Fibroblast of mammary gland (primary cell): ENCODE data around the gene SLC22A1.
"Not testable (repeated sequence)": the region's sequence is repeated elsewhere in the genome, so short reads cannot be mapped to it uniquely, and the experiment has no call there.

Experiments
- DNase-seq: peaks from one replicate; pipeline ENCODE4 v3.0.0-alpha.2; 2010; ENCODE audit warnings: low read depth
- H3K4me3 ChIP-seq: 2 replicates; pipeline ENCODE4 v1.5.1; 2011; ENCODE audit warnings: low read depth, mild to moderate bottlenecking, low read length, moderate library complexity; ENCODE audit not compliant: control insufficient read depth
- TF ChIP-seq, protein P1 (sequence below): conservative IDR thresholded peaks from 2 replicates; pipeline ENCODE4 v1.5.1; 2011; ENCODE audit warnings: low read depth, low read length, inconsistent platforms; ENCODE audit not compliant: control insufficient read depth, insufficient read depth

The SLC22A1 gene

DNA sequence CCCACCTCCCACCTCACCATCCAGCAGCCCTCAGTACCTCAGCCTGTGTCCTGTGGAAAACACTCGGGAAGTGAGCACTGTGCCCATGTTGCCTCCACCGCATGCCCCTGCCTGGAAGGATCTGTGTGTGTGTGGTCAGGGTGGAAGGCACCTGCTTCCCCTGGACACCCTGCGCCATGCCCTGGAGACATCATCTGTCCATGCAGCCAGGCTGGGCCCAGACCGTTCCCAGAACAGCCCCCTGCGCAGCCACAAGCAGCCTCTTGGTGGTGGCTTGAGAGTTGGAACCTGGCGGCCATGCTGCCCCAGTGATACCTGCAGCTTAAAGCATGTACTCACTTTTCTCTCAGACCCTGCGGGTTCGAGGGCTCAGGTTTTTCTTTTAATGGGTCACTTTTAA, 34.9 kb upstream of the SLC22A1 start:
- TF ChIP-seq, protein P1, sequence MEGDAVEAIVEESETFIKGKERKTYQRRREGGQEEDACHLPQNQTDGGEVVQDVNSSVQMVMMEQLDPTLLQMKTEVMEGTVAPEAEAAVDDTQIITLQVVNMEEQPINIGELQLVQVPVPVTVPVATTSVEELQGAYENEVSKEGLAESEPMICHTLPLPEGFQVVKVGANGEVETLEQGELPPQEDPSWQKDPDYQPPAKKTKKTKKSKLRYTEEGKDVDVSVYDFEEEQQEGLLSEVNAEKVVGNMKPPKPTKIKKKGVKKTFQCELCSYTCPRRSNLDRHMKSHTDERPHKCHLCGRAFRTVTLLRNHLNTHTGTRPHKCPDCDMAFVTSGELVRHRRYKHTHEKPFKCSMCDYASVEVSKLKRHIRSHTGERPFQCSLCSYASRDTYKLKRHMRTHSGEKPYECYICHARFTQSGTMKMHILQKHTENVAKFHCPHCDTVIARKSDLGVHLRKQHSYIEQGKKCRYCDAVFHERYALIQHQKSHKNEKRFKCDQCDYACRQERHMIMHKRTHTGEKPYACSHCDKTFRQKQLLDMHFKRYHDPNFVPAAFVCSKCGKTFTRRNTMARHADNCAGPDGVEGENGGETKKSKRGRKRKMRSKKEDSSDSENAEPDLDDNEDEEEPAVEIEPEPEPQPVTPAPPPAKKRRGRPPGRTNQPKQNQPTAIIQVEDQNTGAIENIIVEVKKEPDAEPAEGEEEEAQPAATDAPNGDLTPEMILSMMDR, result no peak
- H3K4me3 ChIP-seq, result no peak overlapping the region
- DNase-seq, result no peak

DNA sequence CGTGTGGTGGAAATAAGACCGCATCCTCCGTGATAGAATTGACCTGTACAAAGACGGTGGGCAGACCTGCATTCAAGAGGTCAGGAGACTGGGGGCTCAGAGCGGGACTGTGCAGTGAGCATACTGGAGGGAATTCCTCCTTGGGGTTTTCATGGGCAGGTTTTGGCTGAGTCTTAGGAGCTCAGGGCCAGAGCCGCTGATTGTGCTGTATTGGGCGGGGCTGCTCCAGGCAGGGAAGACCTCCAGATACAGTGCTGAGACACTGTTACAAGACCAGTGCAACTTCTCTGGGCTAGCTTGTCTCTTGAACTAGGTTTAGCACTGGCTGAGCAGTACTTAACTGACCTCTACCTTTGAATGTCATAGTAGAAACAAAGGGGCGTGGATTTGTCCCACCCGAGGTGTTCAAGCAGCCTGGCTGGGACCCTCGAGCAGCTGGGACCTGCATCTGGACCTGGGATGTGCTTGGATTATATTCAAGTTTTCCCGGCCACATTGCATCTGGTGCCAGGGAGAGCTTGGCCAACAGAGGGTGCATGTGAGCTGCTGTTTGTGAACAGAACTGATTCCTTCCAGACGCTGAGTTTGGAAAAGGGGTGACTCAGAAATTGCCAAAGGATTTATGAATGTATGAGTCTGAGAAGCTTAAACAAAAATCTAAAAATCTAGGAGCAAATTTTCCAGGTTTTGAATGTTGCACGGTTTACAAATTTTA, 33.4 kb upstream of the SLC22A1 start:
- TF ChIP-seq, protein P1, result peak; percentile 93
- DNase-seq, result peak; percentile 95
- H3K4me3 ChIP-seq, result no peak overlapping the region

DNA sequence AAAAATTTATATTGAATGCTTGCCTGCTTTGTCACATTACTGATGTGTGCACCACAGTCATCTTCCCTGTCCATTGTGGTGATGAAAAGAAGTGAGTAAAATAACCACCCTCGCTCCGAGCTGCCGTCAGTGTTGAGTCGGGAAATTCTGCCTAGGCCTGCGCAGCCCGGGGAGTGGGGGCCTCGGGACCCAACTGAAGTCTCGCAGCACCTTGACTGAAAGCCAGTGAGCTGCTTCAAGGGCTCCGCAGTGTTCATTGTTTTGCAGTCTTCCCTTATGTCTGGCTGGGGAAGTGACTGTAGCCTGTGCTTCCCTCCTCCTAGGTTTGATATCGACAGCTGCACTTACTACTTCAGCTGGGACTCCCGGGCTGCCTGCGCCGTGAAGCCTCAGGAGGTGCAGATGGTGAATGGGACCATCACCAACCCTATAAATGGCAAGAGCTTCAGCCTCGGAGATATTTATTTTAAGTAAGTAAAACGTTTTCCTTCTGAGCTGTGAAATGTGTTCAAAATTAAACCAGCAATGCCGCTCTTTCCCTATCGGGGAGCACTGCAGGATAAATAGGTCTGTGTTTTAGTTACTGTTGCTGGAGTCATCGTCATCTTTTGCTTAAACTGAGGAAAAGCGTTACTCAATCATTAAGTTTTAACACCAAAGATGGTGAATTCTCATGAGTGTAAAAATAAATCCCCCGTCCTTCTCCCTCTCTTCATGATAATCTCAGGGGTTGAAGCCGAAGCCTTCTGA, 32.7 kb upstream of the SLC22A1 start:
- H3K4me3 ChIP-seq, result no peak overlapping the region
- no peak for DNase-seq
- TF ChIP-seq, protein P1, result no peak

DNA sequence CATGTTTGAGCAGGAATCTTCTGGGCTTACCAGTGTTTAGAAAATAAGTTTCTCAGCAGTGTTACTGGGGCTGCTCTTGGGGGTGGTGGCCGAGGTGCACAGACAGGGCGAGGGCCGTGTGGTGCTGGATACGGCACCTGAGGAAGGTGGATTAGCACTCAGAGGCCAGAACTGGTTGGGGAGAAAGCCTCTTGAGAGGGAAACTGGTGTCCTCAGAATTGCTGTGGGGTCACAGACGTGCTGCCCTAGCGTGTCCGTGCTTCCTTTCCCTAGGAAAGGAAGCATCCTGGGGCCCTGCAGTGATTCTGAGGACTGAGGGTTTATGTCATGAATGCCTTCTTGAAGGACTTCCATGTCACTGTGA, 32.1 kb upstream of the SLC22A1 start:
- DNase-seq, result no peak
- TF ChIP-seq, protein P1, result no peak
- no peak overlapping the region for H3K4me3 ChIP-seq

DNA sequence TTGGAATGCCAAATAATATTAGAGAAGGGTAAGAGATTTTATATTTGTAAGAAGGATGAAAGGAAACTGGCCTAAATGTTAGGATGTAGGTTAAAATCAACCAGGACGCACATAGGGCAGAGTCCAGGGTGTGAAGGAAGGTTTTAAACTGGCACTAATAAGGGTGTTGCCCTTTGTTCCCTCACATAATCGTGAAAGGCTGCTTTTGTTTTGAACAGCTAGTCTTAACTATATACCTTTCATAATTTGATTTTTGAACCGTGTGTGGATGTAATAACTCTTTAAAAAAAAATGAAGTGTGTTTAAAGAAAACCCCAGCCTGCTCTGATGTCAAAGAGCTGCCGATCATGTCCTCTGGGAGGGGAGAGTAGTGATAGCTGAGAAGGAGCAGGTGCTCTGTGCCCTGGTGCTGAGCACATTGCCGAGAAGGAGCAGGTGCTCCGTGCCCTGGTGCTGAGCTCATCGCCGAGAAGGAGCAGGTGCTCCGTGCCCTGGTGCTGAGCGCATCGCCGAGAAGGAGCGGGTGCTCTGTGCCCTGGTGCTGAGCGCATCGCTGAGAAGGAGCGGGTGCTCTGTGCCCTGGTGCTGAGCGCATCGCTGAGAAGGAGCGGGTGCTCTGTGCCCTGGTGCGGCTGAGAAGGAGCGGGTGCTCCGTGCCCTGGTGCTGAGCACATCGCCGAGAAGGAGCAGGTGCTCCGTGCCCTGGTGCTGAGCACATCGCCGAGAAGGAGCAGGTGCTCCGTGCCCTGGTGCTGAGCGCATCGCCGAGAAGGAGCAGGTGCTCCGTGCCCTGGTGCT, 31.0 kb upstream of the SLC22A1 start:
- DNase-seq, result not testable (repeated sequence)

DNA sequence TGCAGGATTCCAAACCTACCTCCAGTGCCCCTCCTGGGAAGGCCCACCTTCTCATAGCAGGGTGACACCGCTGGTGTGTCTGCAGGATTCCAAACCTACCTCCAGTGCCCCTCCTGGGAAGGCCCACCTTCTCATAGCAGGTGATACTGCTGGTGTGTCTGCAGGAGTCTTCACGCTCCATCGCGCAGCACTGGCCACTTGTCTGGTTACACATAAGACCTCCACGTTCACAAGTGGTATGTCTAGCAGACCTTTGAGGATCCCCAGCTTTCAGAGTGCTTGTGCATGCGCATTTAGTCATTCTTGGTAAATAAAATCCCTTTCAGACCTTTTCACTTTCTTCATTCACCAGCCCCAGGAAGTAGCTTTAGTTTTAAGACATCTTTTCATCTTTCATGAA, 29.4 kb upstream of the SLC22A1 start:
- not testable (repeated sequence) for H3K4me3 ChIP-seq, DNase-seq

More for the DNA sequence above, 31.0 kb upstream of the SLC22A1 start:
- not testable (repeated sequence) for H3K4me3 ChIP-seq

DNA sequence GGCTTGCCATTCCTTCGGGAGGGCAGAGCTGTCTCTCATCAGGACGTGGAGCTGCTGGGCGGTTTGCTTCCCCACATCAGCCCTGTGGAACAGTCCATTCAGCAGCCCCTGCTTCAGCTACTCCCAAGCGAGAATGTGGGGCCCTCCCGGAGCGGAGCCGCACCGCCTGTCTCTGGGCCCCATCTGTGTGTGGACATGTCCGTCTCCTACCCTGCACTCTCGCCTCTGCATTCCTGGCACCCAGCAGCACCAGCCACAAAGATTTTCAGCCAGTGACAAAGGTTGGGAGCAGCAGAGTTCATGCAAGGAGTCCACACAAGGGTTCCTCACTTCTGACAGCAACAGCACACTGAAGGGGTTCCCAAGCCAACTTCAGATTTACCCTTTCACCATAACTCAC, 29.0 kb upstream of the SLC22A1 start:
- TF ChIP-seq, protein P1, result no peak
- no peak for DNase-seq

More for the DNA sequence above, 29.0 kb upstream of the SLC22A1 start:
- H3K4me3 ChIP-seq, result no peak overlapping the region
